ENCODE results near the gene TMEM140. TPM values are rescaled to one million over a fixed set of nuclear protein-coding genes. Genes with fewer than 3 reads are reported as not detected.

TMEM140 gene
- total RNA-seq, 2 donors from 2014 or later: 10.2 to 17.4 TPM

- DNase-seq (ENCODE audit: low spot score) (no peak), ATAC-seq (no peak)
- Mint-ChIP-seq H3K4me1 (ENCODE audit: low read depth in 2 of 2) (peaks cover 0 to 4% of the 10 kb centered on the region in 2 donors), H3K4me3 (no peak overlapping the region), H3K27me3 (no peaks in the 10 kb centered on the region), H3K9me3 (no peaks in the 10 kb centered on the region), H3K27ac (no peak overlapping the region), H3K36me3 (peaks cover 14% of the 10 kb centered on the region)
These were observed 50.2 kb downstream of the TMEM140 start for GRCh38 chr7:135197906-135198655.

- Mint-ChIP-seq H3K9me3 (no peaks in the 10 kb centered on the region), H3K36me3 (peaks cover 14% of the 10 kb centered on the region), H3K4me3 (no peak overlapping the region), H3K27me3 (no peaks in the 10 kb centered on the region), H3K4me1 (ENCODE audit: low read depth in 2 of 2) (peaks cover 0 to 4% of the 10 kb centered on the region in 2 donors), H3K27ac (no peak overlapping the region)
- no peak for ATAC-seq
- DNase-seq (ENCODE audit: low spot score): no peak
These were observed 51.6 kb downstream of the TMEM140 start for GRCh38 chr7:135199439-135199838.

- Mint-ChIP-seq H3K9me3 (no peaks in the 10 kb centered on the region), H3K4me3 (no peak overlapping the region), H3K36me3 (peaks cover 15% of the 10 kb centered on the region), H3K27me3 (no peaks in the 10 kb centered on the region), H3K27ac (no peak overlapping the region), H3K4me1 (ENCODE audit: low read depth in 2 of 2) (peaks cover 0 to 4% of the 10 kb centered on the region in 2 donors)
- ATAC-seq (no peak), DNase-seq (ENCODE audit: low spot score) (no peak)
These were observed 53.0 kb downstream of the TMEM140 start for GRCh38 chr7:135200821-135201331.

- ATAC-seq (no peak), DNase-seq (ENCODE audit: low spot score) (no peak)
- Mint-ChIP-seq H3K36me3 (peaks cover 15% of the 10 kb centered on the region), H3K9me3 (no peaks in the 10 kb centered on the region), H3K4me3 (no peak overlapping the region), H3K4me1 (ENCODE audit: low read depth in 2 of 2) (peaks cover 0 to 7% of the 10 kb centered on the region in 2 donors), H3K27ac (no peak overlapping the region), H3K27me3 (no peaks in the 10 kb centered on the region)
These were observed 53.5 kb downstream of the TMEM140 start for GRCh38 chr7:135201350-135201749.

GRCh38 chr7:135204341-135204749, 56.5 kb downstream of the TMEM140 start:
- no peak for DNase-seq (ENCODE audit: low spot score)
- ATAC-seq: no peak
- Mint-ChIP-seq H3K4me1 (ENCODE audit: low read depth in 2 of 2) (peaks cover 13 to 21% of the 10 kb centered on the region in 2 donors), H3K4me3 (no peak overlapping the region), H3K27me3 (no peaks in the 10 kb centered on the region), H3K27ac (no peak overlapping the region), H3K9me3 (no peaks in the 10 kb centered on the region), H3K36me3 (peaks cover 15% of the 10 kb centered on the region)

- peaks cover 15% of the 10 kb centered on the region for H3K36me3 Mint-ChIP-seq
These were observed 57.0 kb downstream of the TMEM140 start for GRCh38 chr7:135204876-135205275.

GRCh38 chr7:135205850-135206249, 58.0 kb downstream of the TMEM140 start:
- Mint-ChIP-seq H3K36me3 (peaks cover 15% of the 10 kb centered on the region), H3K27ac (no peak overlapping the region), H3K27me3 (no peaks in the 10 kb centered on the region), H3K4me1 (ENCODE audit: low read depth in 2 of 2) (peaks cover 22 to 26% of the 10 kb centered on the region in 2 donors), H3K9me3 (no peaks in the 10 kb centered on the region), H3K4me3 (no peak overlapping the region)
- no peak for DNase-seq (ENCODE audit: low spot score)
- ATAC-seq: no peak

More at GRCh38 chr7:135204876-135205275, 57.0 kb downstream of the TMEM140 start:
- DNase-seq (ENCODE audit: low spot score) (no peak), ATAC-seq (no peak)
- H3K27me3 Mint-ChIP-seq: no peaks in the 10 kb centered on the region
- no peak overlapping the region for H3K27ac Mint-ChIP-seq
- H3K4me3 Mint-ChIP-seq: no peak overlapping the region
- no peaks in the 10 kb centered on the region for H3K9me3 Mint-ChIP-seq
- H3K4me1 Mint-ChIP-seq (ENCODE audit: low read depth in 2 of 2): peaks cover 13 to 21% of the 10 kb centered on the region in 2 donors

GRCh38 chr7:135206941-135207391, 59.1 kb downstream of the TMEM140 start:
- peaks cover 22 to 27% of the 10 kb centered on the region in 2 donors for H3K4me1 Mint-ChIP-seq (ENCODE audit: low read depth in 2 of 2)
- no peak for ATAC-seq
- no peak overlapping the region for H3K27ac Mint-ChIP-seq
- no peak overlapping the region for H3K4me3 Mint-ChIP-seq
- no peaks in the 10 kb centered on the region for H3K27me3 Mint-ChIP-seq
- no peaks in the 10 kb centered on the region for H3K9me3 Mint-ChIP-seq
- H3K36me3 Mint-ChIP-seq: peaks cover 10% of the 10 kb centered on the region
- DNase-seq (ENCODE audit: low spot score): no peak

- DNase-seq (ENCODE audit: low spot score) (no peak), ATAC-seq (no peak)
- H3K4me1 Mint-ChIP-seq (ENCODE audit: low read depth in 2 of 2): peaks cover 22 to 23% of the 10 kb centered on the region in 2 donors
- H3K36me3 Mint-ChIP-seq: peaks cover 5% of the 10 kb centered on the region
- H3K4me3 Mint-ChIP-seq: no peak overlapping the region
- H3K27me3 Mint-ChIP-seq: no peaks in the 10 kb centered on the region
- no peaks in the 10 kb centered on the region for H3K9me3 Mint-ChIP-seq
- H3K27ac Mint-ChIP-seq: no peak overlapping the region
These were observed 59.7 kb downstream of the TMEM140 start for GRCh38 chr7:135207406-135208101.

- no peak for ATAC-seq
- H3K27ac Mint-ChIP-seq: no peak overlapping the region
- H3K36me3 Mint-ChIP-seq: peaks cover 5% of the 10 kb centered on the region
- H3K27me3 Mint-ChIP-seq: no peaks in the 10 kb centered on the region
- H3K4me1 Mint-ChIP-seq (ENCODE audit: low read depth in 2 of 2): peaks cover 22 to 23% of the 10 kb centered on the region in 2 donors
- no peak for DNase-seq (ENCODE audit: low spot score)
- no peaks in the 10 kb centered on the region for H3K9me3 Mint-ChIP-seq
- H3K4me3 Mint-ChIP-seq: no peak overlapping the region
These were observed 60.4 kb downstream of the TMEM140 start for GRCh38 chr7:135208102-135208793.

GRCh38 chr7:135209225-135209834, 61.5 kb downstream of the TMEM140 start:
- H3K4me3 Mint-ChIP-seq: no peak overlapping the region
- no peak for ATAC-seq
- no peaks in the 10 kb centered on the region for H3K27me3 Mint-ChIP-seq
- peaks cover 5% of the 10 kb centered on the region for H3K36me3 Mint-ChIP-seq
- DNase-seq (ENCODE audit: low spot score): no peak
- H3K4me1 Mint-ChIP-seq (ENCODE audit: low read depth in 2 of 2): peaks cover 22 to 23% of the 10 kb centered on the region in 2 donors
- no peaks in the 10 kb centered on the region for H3K9me3 Mint-ChIP-seq
- no peak overlapping the region for H3K27ac Mint-ChIP-seq

GRCh38 chr7:135210888-135211178, 63.0 kb downstream of the TMEM140 start:
- H3K4me1 Mint-ChIP-seq (ENCODE audit: low read depth in 2 of 2): peaks cover 22 to 23% of the 10 kb centered on the region in 2 donors
- no peak for DNase-seq (ENCODE audit: low spot score)
- no peaks in the 10 kb centered on the region for H3K9me3 Mint-ChIP-seq
- no peaks in the 10 kb centered on the region for H3K27me3 Mint-ChIP-seq
- no peaks in the 10 kb centered on the region for H3K36me3 Mint-ChIP-seq
- no peak for ATAC-seq
- H3K4me3 Mint-ChIP-seq: peak overlapping the region; percentile 92
- H3K27ac Mint-ChIP-seq: peak overlapping the region; percentile 71 to 86

GRCh38 chr7:135211179-135211945, 63.5 kb downstream of the TMEM140 start, which contains the start of gene WDR91:
TSS of gene WDR91 (minus strand) at chr7:135211526. CDS start at chr7:135211502, 24 bp downstream.
- DNase-seq (ENCODE audit: low spot score) (peak; percentile 92), ATAC-seq (peak; percentile 98 to 99)
- peak within 1 kb of the TSS; percentile 71 to 86 for H3K27ac Mint-ChIP-seq
- H3K4me1 Mint-ChIP-seq (ENCODE audit: low read depth in 2 of 2): peaks cover 20 to 22% of the 10 kb centered on the region in 2 donors
- H3K9me3 Mint-ChIP-seq: no peaks in the 10 kb centered on the region
- H3K4me3 Mint-ChIP-seq: peak within 1 kb of the TSS; percentile 92
- no peaks in the 10 kb centered on the region for H3K27me3 Mint-ChIP-seq
- H3K36me3 Mint-ChIP-seq: no peaks in the 10 kb centered on the region

All from natural killer cell treated with Interleukin-12 subunit alpha and Interleukin-12 subunit beta and Interleukin-15 and Interleukin-18, amount 100 ng/mL, for 72 hours (primary cell).